Right lobe of liver (tissue), 4 donors: ENCODE data around the gene FAM174C.

Experiments used
- POLR2A ChIP-seq: fragments of 450-650 bp; IDR thresholded peaks from one replicate; pipeline ENCODE4 v1.6.1; 2017; ENCODE audit warnings: antibody characterized with exemption, mild to moderate bottlenecking
- TF ChIP-seq, protein P1 (sequence below), 4 donors: fragments of 200-600 bp in 3 of 4; fragments of 450-650 bp in 1 of 4; IDR thresholded peaks; one replicate each; pipeline versions ENCODE4 v1.5.1 to v1.8.0; 2016 to 2022; ENCODE audit warnings: antibody characterized with exemption in 4 of 4, mild to moderate bottlenecking in 2 of 4
- donor health status: DM: no; HTN: no; CAD: no.
- donor health status: DM: no; HTN: no; CAD: no.
- donor health status: DM: no; HTN: yes; CAD: no.

DNA sequence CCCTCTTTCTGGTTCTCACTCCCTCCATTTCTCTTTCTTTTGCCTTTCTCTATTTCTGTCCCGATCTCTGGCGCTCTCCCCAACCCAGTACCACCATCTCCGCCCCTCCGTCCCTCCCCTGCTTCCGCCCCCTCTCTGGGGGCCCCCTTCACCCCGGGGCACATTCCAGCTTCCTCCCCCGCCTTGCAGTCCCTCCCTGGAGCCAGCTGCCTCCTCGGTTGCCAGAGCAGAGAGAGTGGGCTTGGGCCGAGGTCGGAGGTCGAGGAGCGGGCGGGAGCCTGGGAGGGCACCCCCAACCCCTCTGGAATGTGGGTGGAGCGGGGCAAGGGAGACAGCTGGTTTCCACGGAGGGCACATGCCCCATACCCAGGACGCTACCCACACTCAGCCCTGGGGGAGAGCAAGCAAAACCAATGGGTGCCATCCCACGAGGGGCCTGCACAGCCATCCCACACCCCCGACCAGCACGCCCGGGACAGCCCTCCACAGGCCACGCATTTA lies 12.7 kb upstream of the FAM174C start:
- TF ChIP-seq, protein P1, sequence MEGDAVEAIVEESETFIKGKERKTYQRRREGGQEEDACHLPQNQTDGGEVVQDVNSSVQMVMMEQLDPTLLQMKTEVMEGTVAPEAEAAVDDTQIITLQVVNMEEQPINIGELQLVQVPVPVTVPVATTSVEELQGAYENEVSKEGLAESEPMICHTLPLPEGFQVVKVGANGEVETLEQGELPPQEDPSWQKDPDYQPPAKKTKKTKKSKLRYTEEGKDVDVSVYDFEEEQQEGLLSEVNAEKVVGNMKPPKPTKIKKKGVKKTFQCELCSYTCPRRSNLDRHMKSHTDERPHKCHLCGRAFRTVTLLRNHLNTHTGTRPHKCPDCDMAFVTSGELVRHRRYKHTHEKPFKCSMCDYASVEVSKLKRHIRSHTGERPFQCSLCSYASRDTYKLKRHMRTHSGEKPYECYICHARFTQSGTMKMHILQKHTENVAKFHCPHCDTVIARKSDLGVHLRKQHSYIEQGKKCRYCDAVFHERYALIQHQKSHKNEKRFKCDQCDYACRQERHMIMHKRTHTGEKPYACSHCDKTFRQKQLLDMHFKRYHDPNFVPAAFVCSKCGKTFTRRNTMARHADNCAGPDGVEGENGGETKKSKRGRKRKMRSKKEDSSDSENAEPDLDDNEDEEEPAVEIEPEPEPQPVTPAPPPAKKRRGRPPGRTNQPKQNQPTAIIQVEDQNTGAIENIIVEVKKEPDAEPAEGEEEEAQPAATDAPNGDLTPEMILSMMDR (IDR thresholded peaks at IDR 0.05), result no peak
- no peak for TF ChIP-seq POLR2A
